GM18507 (cell line): ENCODE results near the gene ELN.
"Not testable (repeated sequence)": the region's sequence is repeated elsewhere in the genome, so short reads cannot be mapped to it uniquely, and the experiment has no call there.

Source experiments
- DNase-seq: peaks from one replicate; pipeline ENCODE4 v3.0.0; 2011; ENCODE audit warnings: low read depth; ENCODE audit not compliant: insufficient read length; ENCODE audit errors: extremely low spot score
- FAIRE-seq: peaks from 2 replicates; lab custom pipeline; 2011; peaks lifted over from hg19 to GRCh38; lab: Jason Lieb, UNC

ELN gene

GRCh38 chr7:74027683-74028320, at the start of gene ELN:
Gene ELN (plus strand): TSS chr7:74028173. CDS start chr7:74028188, 15 bp downstream.
- FAIRE-seq (no peak), DNase-seq (no peak)

GRCh38 chr7:73978661-73979563, 49.1 kb upstream of the ELN start:
- DNase-seq (peak; percentile 65), FAIRE-seq (peak; percentile 84)

- FAIRE-seq = not testable (repeated sequence)
These were observed 48.3 kb upstream of the ELN start for GRCh38 chr7:73979656-73980055.

GRCh38 chr7:73980206-73980605, 47.8 kb upstream of the ELN start:
- no peak for FAIRE-seq

More at GRCh38 chr7:73979656-73980055, 48.3 kb upstream of the ELN start:
- DNase-seq = not testable (repeated sequence)

GRCh38 chr7:73981933-73982332, 46.0 kb upstream of the ELN start:
- FAIRE-seq = no peak

More at GRCh38 chr7:73980206-73980605, 47.8 kb upstream of the ELN start:
- no peak for DNase-seq

GRCh38 chr7:73983437-73984164, 44.4 kb upstream of the ELN start:
- FAIRE-seq (no peak), DNase-seq (no peak)

More at GRCh38 chr7:73981933-73982332, 46.0 kb upstream of the ELN start:
- no peak for DNase-seq

- FAIRE-seq (no peak), DNase-seq (no peak)
These were observed 43.3 kb upstream of the ELN start for GRCh38 chr7:73984481-73985205.

- DNase-seq (no peak), FAIRE-seq (no peak)
These were observed 42.2 kb upstream of the ELN start for GRCh38 chr7:73985737-73986141.

- DNase-seq (no peak), FAIRE-seq (no peak)
These were observed 41.8 kb upstream of the ELN start for GRCh38 chr7:73986158-73986631.

- FAIRE-seq (no peak), DNase-seq (no peak)
These were observed 40.7 kb upstream of the ELN start for GRCh38 chr7:73987298-73987697.

GRCh38 chr7:73988197-73988596, 39.8 kb upstream of the ELN start:
- no peak for FAIRE-seq

GRCh38 chr7:73991522-73992100, 36.4 kb upstream of the ELN start:
- DNase-seq (no peak), FAIRE-seq (no peak)

More at GRCh38 chr7:73988197-73988596, 39.8 kb upstream of the ELN start:
- DNase-seq = no peak

- no peak for DNase-seq
- no peak for FAIRE-seq
These were observed 35.8 kb upstream of the ELN start for GRCh38 chr7:73992101-73992562.

GRCh38 chr7:73994023-73994422, 34.0 kb upstream of the ELN start:
- FAIRE-seq (no peak), DNase-seq (no peak)

GRCh38 chr7:73994761-73995160, 33.2 kb upstream of the ELN start:
- FAIRE-seq (no peak), DNase-seq (no peak)

- FAIRE-seq (no peak), DNase-seq (no peak)
These were observed 32.6 kb upstream of the ELN start for GRCh38 chr7:73995330-73995729.

GRCh38 chr7:73995821-73996511, 32.0 kb upstream of the ELN start:
- DNase-seq = no peak
- no peak for FAIRE-seq

- FAIRE-seq (no peak), DNase-seq (no peak)
These were observed 30.9 kb upstream of the ELN start for GRCh38 chr7:73997056-73997455.
